CD8-positive, alpha-beta memory T cell (primary cell): ENCODE results near the gene UPF3A. TPM values are rescaled to one million over a fixed set of nuclear protein-coding genes. Genes with fewer than 3 reads are reported as not detected.
"Not testable (repeated sequence)": the region's sequence is repeated elsewhere in the genome, so short reads cannot be mapped to it uniquely, and the experiment has no call there.

Experiments
- CTCF ChIA-PET: fragments of 350-600 bp; sonication (Branson Sonifier 250); formaldehyde crosslinking; loops from one replicate; lab custom pipeline; 2021; ENCODE audit warnings: antibody characterized with exemption; lab: Charles Lee
- POLR2A ChIA-PET: fragments of 350-600 bp; sonication (Branson Sonifier 250); formaldehyde crosslinking; loops from one replicate; lab custom pipeline; 2021; ENCODE audit warnings: antibody characterized with exemption; lab: Charles Lee
- DNase-seq, 5 donors: peaks; one replicate each; pipeline versions ENCODE4 v3.0.0 to v3.0.0-alpha.2; 2020 to 2022; ENCODE audit warnings: mixed read lengths in 1 of 5
- H3K27ac ChIP-seq: one replicate; pipeline ENCODE4 v1.7.0; 2013; ENCODE audit warnings: low read depth, mild to moderate bottlenecking, low read length, moderate library complexity
- H3K27me3 ChIP-seq: 2 replicates; pipeline ENCODE4 v1.7.0; 2013; ENCODE audit warnings: low read length, mild to moderate bottlenecking; ENCODE audit not compliant: insufficient read depth, poor library complexity, severe bottlenecking
- H3K36me3 ChIP-seq: 2 replicates; pipeline ENCODE4 v1.7.0; 2013; ENCODE audit warnings: mild to moderate bottlenecking, low read length, moderate library complexity; ENCODE audit not compliant: insufficient read depth
- H3K4me1 ChIP-seq: 2 replicates; pipeline ENCODE4 v1.7.0; 2013; ENCODE audit warnings: mild to moderate bottlenecking, low read length, moderate library complexity; ENCODE audit not compliant: insufficient read depth
- H3K4me3 ChIP-seq: 2 replicates; pipeline ENCODE4 v1.7.0; 2013; ENCODE audit warnings: mild to moderate bottlenecking, low read length
- H3K9me3 ChIP-seq: 2 replicates; pipeline ENCODE4 v1.7.0; 2013; ENCODE audit warnings: mild to moderate bottlenecking, low read length
- H3K27ac Mint-ChIP-seq, 8 donors: one replicate each; pipeline ENCODE4 v1.8.0; 2020 to 2021; ENCODE audit warnings: mixed read lengths in 8 of 8, mild to moderate bottlenecking in 6 of 8, inconsistent platforms in 3 of 8, moderate library complexity in 3 of 8
- H3K27me3 Mint-ChIP-seq, 2 donors: one replicate each; pipeline ENCODE4 v1.8.0; 2020 to 2021; ENCODE audit warnings: mixed read lengths in 2 of 2, mild to moderate bottlenecking in 1 of 2, moderate library complexity in 1 of 2
- H3K36me3 Mint-ChIP-seq, 3 donors: one replicate each; pipeline ENCODE4 v1.8.0; 2020 to 2021; ENCODE audit warnings: mixed read lengths in 3 of 3, inconsistent platforms in 1 of 3, mild to moderate bottlenecking in 1 of 3
- H3K4me1 Mint-ChIP-seq, 3 donors: one replicate each; pipeline ENCODE4 v1.8.0; 2020 to 2021; ENCODE audit warnings: mixed read lengths in 3 of 3, inconsistent platforms in 1 of 3, mild to moderate bottlenecking in 1 of 3
- H3K4me3 Mint-ChIP-seq, 7 donors: one replicate each; pipeline ENCODE4 v1.8.0; 2020 to 2021; ENCODE audit warnings: mixed read lengths in 7 of 7, mild to moderate bottlenecking in 6 of 7, moderate library complexity in 4 of 7, inconsistent platforms in 2 of 7
- H3K9me3 Mint-ChIP-seq, 5 donors: one replicate each; pipeline ENCODE4 v1.8.0; 2020 to 2022; ENCODE audit warnings: mixed read lengths in 5 of 5, mild to moderate bottlenecking in 3 of 5, moderate library complexity in 2 of 5, inconsistent platforms in 1 of 5
- polyA plus RNA-seq: library from polyadenylated mRNA; unstranded; fragments of 300-500 nt; fragmentation: Illumina TruSeq; gene quantifications from one replicate; pipeline ENCODE4 v1.2.3, GENCODE V29; 2021
- total RNA-seq, 2 experiments: library from RNA; stranded (reverse); gene quantifications; one replicate each; pipeline ENCODE4 v1.2.3, GENCODE V29; 2021

The UPF3A gene
- total and polyA plus RNA-seq, 3 experiments from 2014 or later = 41.4 to 52.9 (median 48.0) TPM

GRCh38 chr13:114328595-114328994 lies 47.2 kb downstream of the UPF3A start:
- H3K4me1 ChIP-seq = peaks cover 4% of the 10 kb centered on the region
- POLR2A ChIA-PET = no interaction called here
- no peak overlapping the region for H3K4me3 ChIP-seq
- Mint-ChIP-seq H3K9me3 (no peaks in the 10 kb centered on the region), H3K4me3 (no peak overlapping the region), H3K27me3 (no peaks in the 10 kb centered on the region), H3K4me1 (peaks cover 11 to 30% (median 25%) of the 10 kb centered on the region in 3 donors), H3K27ac (peak overlapping the region in 1 of 8 donors; percentile 63), H3K36me3 (peaks cover 4 to 49% (median 15%) of the 10 kb centered on the region in 3 donors)
- no peak for DNase-seq
- H3K27ac ChIP-seq = no peak overlapping the region
- H3K27me3 ChIP-seq = no peaks in the 10 kb centered on the region
- peaks cover 17% of the 10 kb centered on the region for H3K36me3 ChIP-seq
- CTCF ChIA-PET = no interaction called here
- no peaks in the 10 kb centered on the region for H3K9me3 ChIP-seq

- Histone ChIP-seq H3K27me3 (no peaks in the 10 kb centered on the region), H3K27ac (no peak overlapping the region), H3K4me3 (no peak overlapping the region), H3K9me3 (no peaks in the 10 kb centered on the region), H3K36me3 (peaks cover 2% of the 10 kb centered on the region), H3K4me1 (peaks cover 16% of the 10 kb centered on the region)
- Mint-ChIP-seq H3K27ac (no peak overlapping the region), H3K9me3 (no peaks in the 10 kb centered on the region), H3K4me1 (peaks cover 22 to 45% (median 40%) of the 10 kb centered on the region in 3 donors), H3K27me3 (no peaks in the 10 kb centered on the region), H3K36me3 (peaks cover 0 to 34% (median 9%) of the 10 kb centered on the region in 3 donors), H3K4me3 (no peak overlapping the region)
- DNase-seq = no peak
- ChIA-PET CTCF (interaction anchor here (1.1 kb wide), 1 partner anchor 10 kb away, joined by 3 read pairs; no protein-coding TSS in a partner anchor), POLR2A (no interaction called here)
Observed at GRCh38 chr13:114330086-114330485, 48.7 kb downstream of the UPF3A start.

- H3K36me3 Mint-ChIP-seq, H3K9me3 Mint-ChIP-seq, H3K36me3 ChIP-seq, H3K27me3 Mint-ChIP-seq, H3K27me3 ChIP-seq, POLR2A ChIA-PET, H3K27ac ChIP-seq, CTCF ChIA-PET, H3K4me3 ChIP-seq, DNase-seq, H3K9me3 ChIP-seq: not testable (repeated sequence)
- Mint-ChIP-seq H3K27ac (peak overlapping the region; percentile 25 to 90 (median 65)), H3K4me3 (peak overlapping the region; percentile 43 to 84 (median 75)), H3K4me1 (peaks cover 13 to 20% (median 18%) of the 10 kb centered on the region in 3 donors)
- H3K4me1 ChIP-seq = peaks cover 12% of the 10 kb centered on the region
Observed at GRCh38 chr13:114333881-114334280, 52.5 kb downstream of the UPF3A start.

DNA sequence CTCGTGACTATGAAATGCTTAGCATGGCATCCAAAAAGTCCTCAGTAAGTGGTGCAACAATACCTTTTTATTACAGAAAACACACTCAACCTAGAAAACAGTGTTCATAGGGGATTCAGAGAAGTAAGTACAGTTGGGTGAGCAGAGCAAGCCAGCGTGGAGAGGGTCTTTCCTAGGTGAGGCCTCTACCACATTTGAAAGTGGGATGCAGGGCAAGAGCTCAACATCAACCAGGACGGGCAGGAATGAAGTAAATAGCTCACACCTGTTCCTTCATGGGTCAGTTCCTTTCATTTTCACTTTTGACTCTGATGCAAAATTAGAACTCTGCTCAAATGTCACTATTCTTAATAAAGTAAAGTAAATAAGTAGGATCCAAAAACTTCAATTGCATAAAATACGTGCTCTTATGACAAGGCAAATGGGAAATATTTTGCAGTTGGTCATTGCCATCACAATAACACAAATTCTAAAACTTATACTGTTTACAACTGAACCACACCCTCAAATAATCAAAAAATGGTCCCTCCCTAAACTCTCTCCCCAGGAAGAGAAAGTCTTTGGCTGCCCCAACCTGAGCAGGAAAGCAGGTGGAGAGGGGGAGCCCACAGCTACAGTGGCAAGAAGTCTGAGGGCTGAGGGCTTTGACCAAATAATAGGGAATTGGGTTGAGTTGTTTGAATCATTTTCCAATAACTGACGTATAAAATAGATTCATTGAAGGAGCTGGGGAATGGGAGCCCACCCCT lies 53.1 kb downstream of the UPF3A start:
- Histone ChIP-seq H3K27ac (no peak overlapping the region), H3K4me3 (no peak overlapping the region), H3K27me3 (no peaks in the 10 kb centered on the region), H3K4me1 (peaks cover 14% of the 10 kb centered on the region), H3K9me3 (no peaks in the 10 kb centered on the region), H3K36me3 (no peaks in the 10 kb centered on the region)
- Mint-ChIP-seq H3K27me3 (no peaks in the 10 kb centered on the region), H3K4me3 (peak overlapping the region; percentile 43 to 84 (median 75)), H3K4me1 (peaks cover 17 to 21% (median 20%) of the 10 kb centered on the region in 3 donors), H3K9me3 (no peaks in the 10 kb centered on the region), H3K36me3 (peaks cover 0 to 1% (median 0%) of the 10 kb centered on the region in 3 donors), H3K27ac (peak overlapping the region; percentile 25 to 90 (median 65))
- no peak for DNase-seq
- ChIA-PET POLR2A (no interaction called here), CTCF (no interaction called here)

DNA sequence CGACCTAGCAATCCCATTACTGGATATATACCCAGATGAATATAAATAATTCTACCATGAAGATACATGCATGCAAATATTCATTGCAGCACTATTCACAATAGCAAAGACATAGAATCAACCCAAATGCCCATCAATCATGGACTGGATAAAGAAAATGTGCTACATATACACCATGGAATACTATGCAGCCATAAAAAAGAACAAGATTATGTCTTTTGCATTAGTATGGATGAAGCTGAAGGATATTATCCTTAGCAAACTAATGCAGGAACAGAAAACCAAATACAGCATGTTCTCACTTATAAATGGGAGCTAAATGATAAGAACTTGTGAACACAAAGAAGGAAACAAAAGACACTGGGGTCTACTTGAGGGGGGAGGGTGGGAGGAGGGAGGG lies 55.1 kb downstream of the UPF3A start:
- H3K36me3 Mint-ChIP-seq, CTCF ChIA-PET, H3K9me3 Mint-ChIP-seq, H3K4me3 Mint-ChIP-seq, H3K27me3 Mint-ChIP-seq, DNase-seq, H3K36me3 ChIP-seq, H3K4me3 ChIP-seq, H3K27ac ChIP-seq, H3K27me3 ChIP-seq, H3K27ac Mint-ChIP-seq, H3K9me3 ChIP-seq, POLR2A ChIA-PET: not testable (repeated sequence)
- peaks cover 34 to 39% (median 38%) of the 10 kb centered on the region in 3 donors for H3K4me1 Mint-ChIP-seq
- peaks cover 25% of the 10 kb centered on the region for H3K4me1 ChIP-seq

GRCh38 chr13:114338959-114339358 lies 57.6 kb downstream of the UPF3A start:
- H3K27me3 ChIP-seq = no peaks in the 10 kb centered on the region
- H3K4me1 ChIP-seq = peaks cover 21% of the 10 kb centered on the region
- POLR2A ChIA-PET = no interaction called here
- no peak overlapping the region for H3K27ac ChIP-seq
- CTCF ChIA-PET = interaction anchor here (1.2 to 1.9 kb wide), 2 partner anchors 19 to 59 kb away, joined by 3 to 5 read pairs; no protein-coding TSS in a partner anchor
- H3K4me3 Mint-ChIP-seq = no peak overlapping the region
- peaks cover 3% of the 10 kb centered on the region in 2 donors for H3K27me3 Mint-ChIP-seq
- DNase-seq = no peak
- H3K9me3 Mint-ChIP-seq = peaks cover 0 to 3% (median 0%) of the 10 kb centered on the region in 5 donors
- H3K36me3 ChIP-seq = no peaks in the 10 kb centered on the region
- no peaks in the 10 kb centered on the region for H3K36me3 Mint-ChIP-seq
- H3K27ac Mint-ChIP-seq = no peak overlapping the region
- H3K9me3 ChIP-seq = no peaks in the 10 kb centered on the region
- H3K4me3 ChIP-seq = no peak overlapping the region
- H3K4me1 Mint-ChIP-seq = peaks cover 33 to 35% (median 34%) of the 10 kb centered on the region in 3 donors

DNA sequence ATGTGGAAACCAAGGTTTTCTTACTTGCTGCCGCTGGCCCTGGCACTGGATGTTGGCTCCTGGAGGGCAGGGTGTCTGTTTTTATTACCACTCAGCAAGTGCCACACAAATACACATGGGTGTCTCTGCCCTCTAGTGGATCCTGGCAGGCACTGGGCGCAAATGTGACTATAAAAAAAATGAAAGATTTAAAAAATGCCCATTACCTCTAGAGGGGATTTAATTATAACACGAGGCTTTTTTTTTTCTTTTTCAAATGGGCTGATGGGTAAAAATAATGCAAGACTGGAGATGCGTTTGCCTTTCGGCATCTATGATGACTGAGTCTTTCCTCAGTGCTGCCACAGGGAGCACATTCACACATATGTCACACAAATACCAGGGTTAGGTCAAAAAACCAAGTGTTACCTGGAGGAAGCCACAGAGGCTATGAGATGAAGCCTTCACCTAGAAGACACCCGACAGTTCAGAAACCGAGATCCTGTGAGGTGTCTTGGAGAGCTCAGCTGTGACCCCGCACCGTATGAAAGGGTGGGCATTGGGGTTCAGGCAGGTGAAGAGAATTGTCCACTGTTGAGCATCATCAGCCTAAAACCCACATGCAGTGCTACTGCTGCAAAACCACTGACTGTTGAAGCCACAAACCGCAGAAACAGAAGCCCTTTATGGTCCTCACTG lies 58.6 kb downstream of the UPF3A start:
- Histone ChIP-seq H3K9me3 (no peaks in the 10 kb centered on the region), H3K36me3 (no peaks in the 10 kb centered on the region), H3K27ac (no peak overlapping the region), H3K4me3 (no peak overlapping the region), H3K27me3 (no peaks in the 10 kb centered on the region), H3K4me1 (peaks cover 13% of the 10 kb centered on the region)
- Mint-ChIP-seq H3K9me3 (peaks cover 0 to 3% (median 0%) of the 10 kb centered on the region in 5 donors), H3K4me1 (peaks cover 23 to 25% (median 24%) of the 10 kb centered on the region in 3 donors), H3K27ac (peak overlapping the region; percentile 1 to 72 (median 13)), H3K4me3 (peak overlapping the region; percentile 1 to 67 (median 34)), H3K27me3 (peaks cover 4 to 6% of the 10 kb centered on the region in 2 donors), H3K36me3 (no peaks in the 10 kb centered on the region)
- DNase-seq = peak; percentile 29 to 79 (median 41)
- ChIA-PET POLR2A (no interaction called here), CTCF (interaction anchor here (0.9 to 1.9 kb wide), 5 partner anchors 10 to 60 kb away, joined by 3 to 6 read pairs (median 3); no protein-coding TSS in a partner anchor)
